NCI-H69 (cell line): ENCODE data around the gene NFAM1.
A peak's percentile ranks its signal among the peaks of the same experiment; 100 is the strongest.

ENCODE experiments used
- DNase-seq: peaks from one replicate; lab custom pipeline; 2025; lab: John Stamatoyannopoulos, UW

NFAM1 gene

GRCh38 chr22:42439821-42440674 lies 7.8 kb upstream of the NFAM1 start:
- DNase-seq, result peak; percentile 63

GRCh38 chr22:42439021-42439567 lies 6.9 kb upstream of the NFAM1 start:
- no peak for DNase-seq

DNA sequence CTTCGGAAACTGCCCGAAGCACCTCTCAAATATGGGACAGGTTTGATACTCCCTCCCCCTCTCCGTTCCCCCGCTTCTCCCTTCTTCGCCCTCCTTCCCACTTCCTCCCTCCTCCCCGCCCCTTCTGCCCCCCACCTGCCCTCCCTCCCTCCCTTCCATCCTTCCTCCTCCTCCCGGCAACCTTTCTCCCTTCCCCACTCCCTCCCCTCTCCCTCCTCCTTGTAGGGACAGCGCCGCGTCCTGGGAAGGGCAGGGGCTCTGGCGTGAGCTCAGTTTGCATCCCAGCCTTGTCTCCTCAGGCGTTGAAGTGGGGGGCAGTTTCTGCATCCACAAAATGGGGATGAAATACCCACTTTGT lies 6.1 kb upstream of the NFAM1 start:
- peak; percentile 95 for DNase-seq

GRCh38 chr22:42437488-42438292 lies 5.5 kb upstream of the NFAM1 start:
- DNase-seq, result peak; percentile 98

- DNase-seq, result peak; percentile 64
These were observed 4.2 kb upstream of the NFAM1 start for GRCh38 chr22:42436404-42436803.

DNA sequence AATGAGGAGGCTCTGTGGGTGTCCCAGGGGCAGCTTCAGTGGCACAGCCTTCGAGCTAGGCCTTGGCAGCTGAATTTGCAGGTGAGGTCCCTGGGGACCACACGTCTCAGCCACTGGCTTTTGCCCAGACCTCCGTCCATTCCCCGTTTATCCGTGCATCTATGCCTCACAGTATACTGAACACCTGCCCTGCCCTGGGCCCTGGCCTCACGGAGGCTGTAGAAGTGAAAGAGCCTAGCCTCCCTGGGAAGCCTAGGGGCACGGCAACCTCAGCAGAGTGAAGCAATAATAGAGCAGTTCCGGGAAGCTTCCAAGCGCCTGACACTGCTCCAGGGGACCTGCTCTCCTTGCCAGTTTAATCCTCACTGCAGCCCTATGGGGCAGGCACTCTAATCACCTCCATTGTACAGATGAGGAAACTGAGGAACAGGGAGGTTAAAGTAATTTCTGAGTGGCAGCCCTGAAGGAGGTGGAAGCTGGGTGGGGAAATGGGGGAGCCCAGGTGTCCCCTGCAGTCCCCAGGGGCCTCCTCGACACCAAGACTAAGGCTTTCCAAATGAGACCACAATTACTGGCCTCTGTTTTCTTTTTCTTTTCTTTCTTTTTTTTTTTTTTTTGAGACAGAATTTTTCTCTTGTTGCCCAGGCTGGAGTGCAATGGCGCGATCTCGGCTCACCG lies 2.7 kb upstream of the NFAM1 start:
- peak; percentile 91 for DNase-seq

GRCh38 chr22:42433754-42434682 lies 1.8 kb upstream of the NFAM1 start:
- peak; percentile 99 for DNase-seq

- peak; percentile 86 for DNase-seq
These were observed 615 bp upstream of the NFAM1 start for GRCh38 chr22:42432818-42433217.

GRCh38 chr22:42431401-42432019 lies 693 bp downstream of the NFAM1 start:
- peak; percentile 60 for DNase-seq

GRCh38 chr22:42430528-42431125 lies 1.6 kb downstream of the NFAM1 start:
- no peak for DNase-seq

DNA sequence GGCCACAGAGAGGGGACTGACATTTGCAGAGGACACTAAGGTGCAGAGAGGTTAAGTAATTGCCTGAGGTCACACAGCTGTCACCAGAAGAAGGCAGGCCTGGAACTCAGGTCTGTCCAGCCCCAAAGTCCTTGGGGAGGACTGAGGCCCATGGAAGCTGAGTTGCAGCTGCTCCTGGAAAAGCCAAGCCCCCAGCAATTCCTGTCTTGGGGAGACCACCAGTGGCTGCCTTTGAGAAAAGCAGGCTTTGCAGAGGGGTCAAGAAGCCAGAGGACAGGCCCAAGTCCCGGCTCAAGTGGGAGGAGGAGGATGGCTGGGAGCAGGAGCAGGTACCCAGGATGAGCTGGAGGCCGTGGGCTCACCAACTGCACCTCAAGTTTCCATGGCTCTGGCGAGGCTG lies 3.4 kb downstream of the NFAM1 start:
- DNase-seq, result no peak

DNA sequence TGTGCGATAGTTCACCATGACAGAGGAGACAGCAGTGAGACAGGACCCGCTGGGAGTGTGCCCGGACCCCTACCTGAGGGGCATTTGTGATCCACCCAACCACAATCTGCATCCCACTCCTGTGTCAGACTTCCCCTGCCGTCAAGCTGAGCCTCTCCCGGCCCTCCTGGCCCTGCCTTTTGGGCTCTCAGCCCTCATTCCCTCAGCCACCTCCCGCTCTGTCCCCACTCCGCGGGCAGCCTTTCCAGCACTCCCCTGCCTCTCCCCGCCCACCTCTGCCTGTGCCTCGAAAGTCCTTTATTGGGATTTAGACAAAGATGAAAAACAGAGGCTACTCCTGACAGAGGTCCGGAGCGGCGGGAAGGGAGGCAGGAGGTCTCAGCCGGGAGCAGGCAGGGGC lies 4.2 kb downstream of the NFAM1 start:
- peak; percentile 72 for DNase-seq

DNA sequence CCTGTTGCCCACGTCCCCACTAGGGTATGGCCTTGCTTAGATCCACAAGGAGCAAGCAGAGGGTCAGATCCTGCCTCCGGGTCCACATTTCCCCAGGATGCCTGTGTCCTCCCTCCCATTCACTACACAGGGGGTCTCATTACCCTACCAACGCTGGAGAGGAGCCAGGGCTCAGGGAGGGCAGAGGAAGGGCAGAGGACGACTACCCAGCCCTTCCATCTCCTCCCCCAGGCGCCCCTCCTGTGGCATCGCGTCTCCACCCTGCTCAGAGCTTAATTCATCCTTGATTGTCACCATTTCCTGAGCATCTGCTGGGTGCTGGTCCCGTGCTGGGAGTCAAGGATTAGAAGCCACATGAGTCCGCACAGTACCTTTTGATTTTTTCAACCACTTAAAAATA lies 5.0 kb downstream of the NFAM1 start:
- peak; percentile 99 for DNase-seq

GRCh38 chr22:42425989-42426355 lies 6.2 kb downstream of the NFAM1 start:
- DNase-seq, result peak; percentile 70

DNA sequence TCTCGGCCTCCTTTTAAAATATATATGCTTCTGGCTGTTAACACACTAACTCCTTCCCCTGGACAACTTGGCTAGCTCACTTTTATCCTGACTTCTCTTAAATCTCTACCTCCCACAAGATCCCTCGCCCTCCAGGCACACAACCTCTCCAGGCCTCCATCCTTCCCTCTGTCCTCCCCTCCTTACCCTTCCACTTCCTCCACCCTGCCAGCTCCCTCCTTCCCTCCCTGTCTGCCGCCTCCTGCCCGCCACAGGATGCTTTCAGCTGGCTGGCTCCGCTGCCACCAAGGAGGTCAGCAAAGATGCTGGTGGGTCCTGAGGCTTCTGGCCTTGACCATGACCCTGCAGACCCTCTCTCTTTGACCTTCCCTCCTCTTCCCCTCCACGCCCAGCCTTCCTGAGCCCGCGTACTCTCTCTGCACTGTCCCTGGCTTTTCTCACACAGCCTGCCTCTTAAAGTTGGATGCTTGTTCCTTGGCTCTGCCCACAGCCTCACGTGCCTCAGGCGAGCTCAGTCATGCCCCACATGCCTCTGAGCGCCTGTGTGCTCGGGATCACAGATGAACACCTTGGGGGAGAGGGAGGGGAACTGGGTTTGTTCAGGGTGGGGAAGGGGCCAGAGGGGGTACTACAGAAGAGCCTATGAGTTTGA lies 6.7 kb downstream of the NFAM1 start:
- DNase-seq, result peak; percentile 81

DNA sequence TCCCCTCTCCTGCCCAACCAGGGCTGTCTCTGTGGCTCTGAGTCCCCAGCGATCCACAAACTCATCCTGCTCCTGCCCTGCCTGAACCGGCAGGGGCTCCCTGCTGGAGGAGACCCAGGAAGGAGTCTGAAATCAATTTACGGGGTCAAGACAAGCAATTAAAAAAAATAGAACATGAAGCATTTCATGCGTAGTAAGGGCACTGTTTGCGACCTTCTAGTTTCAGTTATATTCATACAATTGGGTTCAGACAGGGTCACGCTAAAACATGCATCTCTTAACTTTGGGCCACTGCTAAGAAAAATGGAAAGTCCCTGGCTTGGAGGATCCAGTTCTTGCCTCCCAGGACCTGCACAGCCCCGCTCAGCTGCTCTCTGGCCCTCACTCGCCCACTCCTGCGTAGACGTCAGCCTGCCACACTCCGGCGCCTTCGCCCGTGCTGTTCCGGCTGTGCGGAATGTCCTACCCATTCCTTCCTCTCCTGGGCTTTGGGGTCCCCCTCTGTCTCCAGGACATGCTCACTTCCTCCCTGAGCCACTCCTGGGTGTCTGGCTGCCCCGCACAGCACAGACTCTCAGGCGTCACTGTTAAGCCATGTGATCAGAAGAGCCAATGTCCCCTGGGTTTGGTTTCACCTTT lies 12.8 kb downstream of the NFAM1 start:
- DNase-seq, result no peak

DNA sequence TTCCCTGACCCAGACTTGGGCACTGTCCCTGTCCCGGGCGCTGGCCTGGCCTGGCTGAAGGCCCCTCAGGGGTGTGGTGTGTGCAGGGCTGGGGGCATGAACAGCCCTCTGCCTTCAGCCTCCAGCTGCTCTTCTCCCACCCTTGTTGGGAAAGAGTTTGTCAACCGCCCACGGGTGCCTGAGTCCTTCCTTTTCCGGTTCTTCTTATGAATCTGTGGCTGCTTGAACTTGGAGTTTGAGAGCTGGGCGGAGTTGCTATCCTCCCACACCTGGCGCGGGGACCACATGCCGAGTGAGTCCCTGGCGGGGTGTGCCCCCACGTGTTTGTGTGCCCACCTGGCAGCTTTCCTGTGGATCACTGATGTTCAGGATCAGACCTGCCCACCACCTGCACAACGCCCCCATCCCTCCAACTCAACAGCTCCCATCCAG lies 13.4 kb downstream of the NFAM1 start:
- DNase-seq, result peak; percentile 83

DNA sequence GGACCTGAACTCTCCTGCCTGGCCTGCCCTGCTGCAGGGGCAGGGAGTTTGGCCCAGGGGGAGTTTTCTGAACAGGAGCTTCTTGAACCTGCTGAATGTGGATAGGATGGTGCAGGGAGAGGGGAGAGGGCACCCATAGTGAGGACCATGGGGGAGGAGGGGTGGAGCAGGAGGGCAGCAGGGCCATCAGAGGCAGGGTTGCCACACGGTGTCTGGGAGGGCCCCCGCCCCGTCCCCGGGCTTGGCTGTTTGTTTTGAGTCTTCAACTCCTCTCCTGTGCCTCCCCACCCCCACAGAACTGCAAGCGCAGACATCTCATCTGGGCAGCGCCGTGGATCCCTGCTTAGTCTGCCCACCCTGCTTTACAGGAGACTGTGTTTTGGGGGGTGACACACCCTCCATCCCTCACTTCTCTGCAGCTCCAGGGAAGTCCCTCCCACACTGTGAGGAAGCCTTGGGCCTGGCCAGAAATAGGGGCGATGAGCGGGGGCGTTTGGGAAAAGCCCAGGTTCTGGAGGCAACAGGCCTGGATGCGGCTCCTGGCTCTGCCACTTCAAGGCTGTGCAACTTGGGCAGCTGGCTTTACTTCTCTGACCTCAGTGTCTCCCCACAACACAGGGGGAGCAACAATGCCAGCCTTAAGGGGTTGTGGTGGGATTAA lies 14.4 kb downstream of the NFAM1 start:
- no peak for DNase-seq
